OCI-M1 (cell line): ENCODE measurements around the gene ZNF341.
"Not testable (repeated sequence)": the region's sequence is repeated elsewhere in the genome, so short reads cannot be mapped to it uniquely, and the experiment has no call there.

Source experiments
- DNase-seq: peaks from one replicate; lab custom pipeline; 2025; lab: John Stamatoyannopoulos, UW

The ZNF341 gene

DNA sequence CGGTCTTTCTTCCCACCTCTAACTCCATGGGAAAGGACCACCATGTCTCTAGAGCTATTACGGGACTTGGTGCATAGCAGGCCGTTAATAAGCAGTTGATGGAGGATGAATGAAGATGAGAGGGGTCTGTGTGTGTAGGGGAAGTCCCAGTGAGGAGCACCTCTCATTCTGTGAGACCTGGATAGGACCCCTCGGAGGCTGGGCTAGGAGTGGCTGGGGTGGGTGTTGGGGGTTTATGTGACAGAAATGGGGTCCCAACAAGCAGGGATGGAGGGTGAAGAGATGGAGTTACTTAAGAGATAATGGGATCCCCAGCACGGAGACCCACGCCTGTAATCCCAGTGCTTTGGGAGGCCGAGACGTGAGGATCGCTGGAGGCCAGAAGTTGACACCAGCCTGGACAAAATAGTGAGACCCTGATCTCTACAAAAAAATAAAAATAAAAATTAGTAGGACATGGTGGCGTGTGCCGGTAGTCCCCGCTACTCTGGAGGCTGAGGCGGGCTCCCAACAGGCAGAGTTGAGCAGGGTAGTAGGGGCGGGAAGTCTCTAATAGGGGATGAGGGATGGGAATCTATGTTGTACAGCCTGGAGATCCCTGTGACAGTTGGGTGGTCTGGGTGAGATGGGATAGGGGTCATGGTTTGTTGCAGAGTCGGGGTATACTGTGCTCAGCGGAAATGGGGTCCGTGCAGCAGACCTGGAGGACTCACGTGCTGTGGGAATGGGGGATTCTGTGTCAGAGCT, 677 bp upstream of the ZNF341 start:
- no peak for DNase-seq

DNA sequence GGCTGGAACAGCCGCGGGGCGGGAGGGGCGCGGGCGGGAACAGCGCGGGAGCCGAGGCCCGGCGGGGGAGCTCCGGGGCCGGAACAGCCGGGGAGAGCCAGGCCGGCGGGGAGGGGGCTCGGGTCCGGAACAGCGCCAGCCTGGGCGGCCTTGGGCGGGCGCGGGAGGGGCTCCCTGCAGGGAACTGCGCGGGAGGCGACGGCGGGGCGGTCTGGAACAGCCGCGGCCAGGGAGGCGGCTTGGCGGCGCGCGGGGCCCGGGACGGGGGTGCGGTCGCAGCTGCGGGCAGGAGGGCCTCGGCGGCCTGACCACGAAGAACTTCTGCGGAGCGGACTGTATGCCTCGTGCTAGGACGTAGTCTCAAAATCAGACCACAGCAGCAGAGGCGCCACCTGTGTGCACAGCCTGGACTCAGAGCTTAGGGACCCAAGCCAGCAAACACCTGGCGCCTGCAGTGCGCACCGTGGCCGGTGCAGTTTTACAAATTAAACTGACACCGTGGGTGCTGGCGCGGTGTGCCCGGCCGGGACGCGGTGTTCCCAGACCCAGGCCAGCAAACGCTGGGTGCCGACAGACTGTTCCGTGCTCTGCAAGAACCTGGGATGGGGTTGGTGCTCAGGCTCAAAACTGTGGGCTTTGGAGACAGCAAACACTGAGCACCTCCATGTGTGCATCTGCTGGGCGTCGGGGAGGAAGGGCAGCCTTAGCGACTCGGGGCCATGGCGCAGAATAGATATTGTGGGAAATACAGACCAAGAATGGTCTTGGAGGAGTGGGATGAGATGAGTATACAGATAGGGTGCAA, 572 bp downstream of the ZNF341 start:
- peak; percentile 97 for DNase-seq

DNA sequence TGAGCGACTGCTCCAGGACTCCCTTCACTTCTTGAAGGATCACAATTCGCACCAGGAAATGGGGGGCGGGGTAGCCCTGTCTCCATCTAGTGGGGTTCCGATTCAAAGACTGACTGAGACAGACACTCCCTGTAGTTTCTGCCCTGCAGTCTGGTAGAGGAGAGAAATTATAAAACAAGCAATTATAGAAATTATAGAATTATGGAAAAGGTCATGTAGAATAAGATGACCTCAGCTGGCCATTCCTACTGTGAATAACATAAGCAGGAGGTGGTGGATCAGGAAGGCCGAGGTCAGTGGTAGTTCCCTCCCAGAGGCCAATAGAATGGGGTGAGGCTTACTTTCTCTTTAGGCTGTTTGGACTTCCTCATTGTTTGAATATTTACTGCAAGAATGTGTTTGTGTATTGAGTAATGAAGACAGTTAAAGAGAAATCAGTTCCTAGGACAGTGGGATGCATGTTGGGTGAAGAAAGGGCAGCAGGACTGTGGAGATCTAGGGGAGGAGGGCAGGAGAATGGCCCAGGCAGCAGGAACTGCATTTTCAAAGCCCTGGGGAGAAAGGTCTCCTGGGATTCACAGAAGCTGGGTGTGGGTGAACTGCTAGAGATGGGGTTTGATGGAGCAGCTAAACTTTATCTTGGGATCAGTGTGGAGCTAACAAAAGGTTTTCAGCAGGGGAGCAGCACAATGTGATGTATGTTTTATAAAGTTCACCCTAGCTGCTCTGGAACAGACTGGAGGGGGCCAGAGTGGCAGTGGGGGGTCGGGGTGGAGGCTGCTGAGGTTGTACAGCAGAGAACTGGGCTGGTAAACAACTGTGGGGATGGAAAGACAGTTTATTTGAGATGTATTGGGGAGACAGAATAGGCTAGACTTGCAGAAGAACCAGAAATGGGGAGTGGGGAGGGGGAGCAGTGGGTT, 2.1 kb downstream of the ZNF341 start:
- DNase-seq: peak; percentile 83

DNA sequence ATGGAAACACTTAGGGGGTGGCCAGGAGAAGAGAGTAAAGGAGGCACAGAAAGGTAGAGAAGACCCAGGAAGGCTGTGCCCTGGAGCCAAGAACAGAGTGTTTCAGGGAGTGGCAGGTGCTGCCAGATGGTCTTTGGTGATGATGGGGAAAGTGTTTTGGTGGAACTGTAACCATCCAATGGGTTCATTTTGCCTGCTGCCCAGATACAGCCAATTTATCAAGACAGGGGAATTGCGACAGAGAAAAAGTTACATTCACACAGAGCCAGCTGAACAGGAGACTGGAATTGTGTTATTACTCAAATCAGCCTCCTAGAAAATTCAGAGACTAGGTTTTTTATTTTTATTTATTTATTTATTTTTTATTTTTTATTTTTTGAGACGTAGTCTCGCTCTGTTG, 5.2 kb downstream of the ZNF341 start:
- no peak for DNase-seq

DNA sequence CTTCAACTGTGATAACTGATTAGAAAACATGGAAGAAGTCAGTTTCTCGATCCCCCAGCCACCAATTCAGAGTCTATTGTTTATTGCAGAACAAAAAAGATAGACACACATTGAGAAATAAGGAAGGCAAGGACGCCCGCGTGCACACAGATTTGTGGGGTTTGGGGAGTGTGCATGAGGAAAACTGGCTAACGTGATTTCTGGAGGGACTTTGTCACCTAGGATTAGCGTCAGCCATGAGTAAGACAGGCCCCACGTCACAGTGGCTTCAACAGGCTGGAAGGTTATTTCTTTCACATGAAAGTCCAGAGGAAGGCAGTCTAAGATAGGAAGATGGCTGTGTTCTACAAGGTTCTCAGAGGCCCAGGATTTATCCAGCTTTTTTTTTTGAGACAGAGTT, 7.7 kb downstream of the ZNF341 start:
- DNase-seq: no peak

DNA sequence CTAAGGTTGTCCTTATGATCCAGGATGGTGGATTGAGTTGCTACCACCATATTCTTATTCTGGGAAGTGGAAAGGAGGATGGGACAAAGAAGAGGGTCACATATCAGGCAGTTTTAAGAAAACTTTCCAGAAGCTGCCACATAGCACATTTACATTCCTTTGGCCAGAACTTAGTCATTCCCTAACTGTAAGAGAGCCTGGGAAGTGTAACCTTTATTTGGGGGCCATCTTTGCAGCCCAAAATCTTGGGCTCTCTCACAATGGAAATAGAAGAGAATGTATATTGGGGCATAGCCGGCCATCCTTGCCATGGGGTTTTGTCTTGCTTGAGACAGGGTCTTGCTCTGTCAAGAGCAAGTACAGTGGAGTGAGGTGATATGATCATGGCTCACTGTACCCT, 8.4 kb downstream of the ZNF341 start:
- DNase-seq: no peak

DNA sequence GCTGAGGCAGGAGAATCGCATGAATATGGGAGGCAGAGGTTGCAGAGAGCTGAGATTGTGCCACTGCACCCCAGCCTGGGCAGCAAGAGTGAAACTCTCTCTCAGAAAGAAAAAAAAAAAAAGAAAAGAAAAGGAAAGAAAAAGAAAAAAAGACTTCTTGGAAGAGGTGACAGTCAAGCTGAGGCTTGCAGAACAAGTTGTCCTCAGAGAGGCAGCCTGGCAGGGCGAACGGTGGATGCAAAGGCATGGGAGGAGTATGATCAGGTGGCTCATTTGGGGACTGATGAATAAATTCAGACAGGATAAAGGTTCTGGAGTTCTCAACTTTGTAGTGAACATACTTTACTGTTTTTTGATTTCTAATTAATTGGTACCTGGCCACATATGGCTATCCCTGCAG, 12.4 kb downstream of the ZNF341 start:
- DNase-seq: no peak

DNA sequence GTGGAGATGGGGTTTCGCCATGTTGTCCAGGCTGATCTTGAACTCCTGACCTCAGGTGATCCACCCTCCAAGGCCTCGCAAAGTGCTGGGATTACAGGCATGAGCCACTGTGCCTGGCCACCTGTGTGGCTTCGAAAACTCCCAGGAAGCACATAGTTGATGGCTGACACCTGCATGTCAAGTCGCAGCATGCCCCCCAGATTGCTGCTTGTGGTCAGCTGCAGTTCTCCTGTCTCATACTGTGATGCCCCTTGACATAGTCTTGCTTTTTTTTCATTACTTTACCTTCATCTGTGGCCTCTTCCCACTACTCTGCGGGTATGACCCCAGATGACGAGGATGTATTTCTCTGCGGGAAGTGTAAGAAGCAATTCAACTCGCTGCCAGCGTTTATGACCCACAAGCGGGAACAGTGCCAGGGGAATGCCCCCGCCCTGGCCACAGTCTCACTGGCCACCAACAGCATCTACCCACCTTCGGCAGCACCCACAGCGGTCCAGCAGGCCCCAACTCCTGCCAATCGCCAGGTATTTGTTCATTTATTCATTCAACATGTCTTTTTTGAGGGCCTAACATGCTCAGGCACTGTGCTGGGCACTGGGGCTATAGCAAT, 13.1 kb downstream of the ZNF341 start:
- DNase-seq: no peak

DNA sequence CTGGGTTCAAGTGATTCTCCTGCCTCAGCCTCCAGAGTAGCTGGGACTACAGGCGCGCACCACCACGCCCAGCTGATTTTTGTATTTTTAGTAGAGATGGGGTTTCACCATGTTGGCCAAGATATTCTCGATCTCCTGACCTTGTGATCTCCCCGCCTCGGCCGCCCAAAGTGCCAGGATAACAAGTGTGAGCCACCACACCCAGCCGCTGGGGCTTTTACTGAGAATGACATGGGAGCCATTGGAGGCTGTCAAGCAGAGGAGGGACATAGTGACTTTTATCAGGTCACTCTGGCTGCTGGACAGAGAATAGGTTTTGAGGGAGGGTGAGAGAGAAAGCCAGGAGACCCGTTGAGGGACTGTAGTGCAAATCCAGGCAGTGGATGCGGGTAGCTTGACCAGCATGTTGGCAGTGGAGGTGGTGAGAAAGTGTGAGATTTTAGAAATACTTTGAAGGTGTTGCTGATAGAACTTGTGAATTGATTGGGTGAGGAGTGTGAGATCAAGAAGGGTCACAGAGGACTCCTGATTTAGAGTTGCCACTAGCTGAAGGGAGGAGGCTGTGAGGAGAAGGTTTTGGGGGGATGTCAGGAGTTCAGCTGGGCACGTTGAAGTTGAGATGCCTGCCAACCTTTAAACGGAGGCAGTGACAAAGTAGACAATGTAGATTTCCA, 14.7 kb downstream of the ZNF341 start:
- no peak for DNase-seq

DNA sequence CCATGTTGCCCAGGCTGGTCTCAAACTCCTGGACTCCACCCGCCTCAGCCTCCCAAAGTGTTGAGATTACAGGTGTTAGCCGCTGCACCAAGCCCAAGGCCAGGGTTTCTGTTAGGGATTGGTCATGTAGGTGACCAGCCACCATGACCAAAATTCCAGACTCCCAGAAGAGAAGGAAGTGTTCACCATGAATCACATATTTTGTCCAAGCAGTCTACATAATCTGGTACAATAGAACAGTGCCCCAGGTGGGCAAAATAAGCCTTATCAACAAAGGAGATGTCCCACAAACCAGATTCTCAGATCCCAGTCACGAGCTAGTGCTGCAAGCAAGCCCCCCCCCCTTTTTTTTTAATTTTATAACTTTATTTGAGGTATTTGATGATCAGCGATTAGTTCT, 20.0 kb downstream of the ZNF341 start:
- no peak for DNase-seq

DNA sequence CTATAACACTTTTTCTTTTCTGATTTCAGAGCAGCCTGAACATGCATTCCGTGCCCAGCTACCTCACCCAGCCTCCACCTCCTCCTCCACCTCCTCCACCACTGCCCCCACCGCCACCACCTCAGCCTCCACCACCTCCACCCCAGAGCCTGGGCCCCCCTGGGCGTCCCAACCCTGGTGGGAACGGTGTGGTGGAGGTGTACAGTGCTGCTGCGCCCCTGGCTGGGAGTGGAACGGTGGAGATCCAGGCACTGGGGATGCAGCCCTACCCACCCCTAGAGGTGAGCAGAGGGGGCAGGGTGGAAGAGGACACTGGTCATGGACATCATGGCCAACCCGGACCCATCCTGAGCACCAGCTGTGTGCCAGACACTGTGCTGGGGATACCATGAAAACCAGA, 21.3 kb downstream of the ZNF341 start:
- no peak for DNase-seq

DNA sequence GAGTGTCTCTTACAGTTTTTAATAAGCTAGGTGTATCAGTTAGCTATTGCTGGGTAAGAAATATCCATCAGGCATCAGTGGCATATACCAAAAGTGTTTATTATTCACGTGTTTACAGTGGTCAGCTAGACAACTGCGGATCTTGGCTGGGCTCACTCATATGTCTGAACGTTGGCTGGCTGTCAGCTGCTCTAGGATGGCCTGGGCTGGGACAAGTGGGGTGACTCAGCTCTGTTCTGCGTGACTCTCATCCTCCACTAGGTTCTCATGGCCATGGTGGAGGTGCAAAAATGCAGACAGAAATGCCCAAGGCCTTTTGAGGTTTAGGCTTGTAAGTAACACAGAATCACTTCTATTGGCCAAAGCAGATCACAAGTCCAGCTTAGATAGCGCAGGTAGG, 22.0 kb downstream of the ZNF341 start:
- no peak for DNase-seq

DNA sequence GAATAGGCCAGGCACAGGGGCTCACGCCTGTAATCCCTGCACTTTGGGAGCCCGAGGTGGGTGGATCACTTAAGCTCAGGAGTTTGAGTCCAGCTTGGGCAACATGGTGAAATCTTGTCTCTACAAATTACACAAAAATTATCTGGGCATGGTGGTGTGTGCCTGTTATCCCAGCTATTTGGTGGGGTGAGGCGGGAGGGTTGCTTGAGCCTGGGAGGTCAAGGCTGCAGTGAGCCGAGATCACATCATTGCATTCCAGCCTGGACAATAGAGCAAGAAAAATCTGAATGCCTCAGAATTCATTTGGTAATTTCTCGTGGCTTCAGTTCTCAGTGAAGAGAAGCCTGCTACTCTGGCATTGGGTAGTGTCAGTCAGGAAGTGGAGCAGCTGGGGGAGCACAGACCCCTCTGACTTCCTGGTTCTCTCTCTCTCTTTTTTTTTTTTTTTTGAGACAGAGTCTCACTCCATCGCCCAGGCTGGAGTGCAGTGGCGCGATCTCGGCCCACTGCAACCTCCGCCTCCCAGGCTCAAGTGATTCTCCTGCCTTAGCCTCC, 24.2 kb downstream of the ZNF341 start:
- not testable (repeated sequence) for DNase-seq

DNA sequence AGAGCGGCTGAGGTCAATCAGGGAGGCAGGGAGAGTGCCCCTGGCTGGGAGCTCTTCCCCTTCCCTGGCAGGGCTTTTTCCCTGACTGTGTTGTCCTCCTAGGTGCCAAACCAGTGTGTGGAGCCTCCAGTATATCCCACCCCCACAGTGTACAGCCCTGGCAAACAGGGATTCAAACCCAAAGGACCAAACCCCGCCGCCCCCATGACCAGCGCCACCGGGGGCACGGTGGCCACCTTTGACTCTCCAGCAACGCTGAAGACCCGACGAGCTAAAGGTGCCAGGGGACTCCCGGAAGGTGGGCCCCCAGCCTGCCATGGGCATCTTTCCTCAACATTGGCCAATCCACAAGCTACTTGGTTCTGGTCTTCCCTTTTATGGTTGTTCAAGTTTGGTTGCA, 25.2 kb downstream of the ZNF341 start:
- DNase-seq: no peak

DNA sequence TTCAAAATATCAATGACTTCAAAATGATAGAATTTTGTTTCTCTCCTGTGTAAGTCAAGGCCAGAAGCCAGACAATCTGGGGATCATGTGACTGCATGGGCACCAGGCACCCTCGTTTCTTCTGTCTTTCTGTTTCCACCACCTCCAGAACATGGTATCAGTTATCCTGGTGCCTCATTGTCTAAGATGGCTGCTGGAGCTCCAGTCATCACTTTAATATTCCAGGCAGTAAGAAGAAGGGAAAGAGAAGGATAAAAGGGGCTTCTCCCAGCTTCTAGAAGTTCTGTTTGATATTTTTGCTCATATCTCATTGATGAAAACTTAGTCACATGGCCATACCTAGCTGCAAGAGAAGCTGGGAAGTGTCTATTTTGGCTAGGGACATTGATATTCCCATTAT, 25.7 kb downstream of the ZNF341 start:
- no peak for DNase-seq

DNA sequence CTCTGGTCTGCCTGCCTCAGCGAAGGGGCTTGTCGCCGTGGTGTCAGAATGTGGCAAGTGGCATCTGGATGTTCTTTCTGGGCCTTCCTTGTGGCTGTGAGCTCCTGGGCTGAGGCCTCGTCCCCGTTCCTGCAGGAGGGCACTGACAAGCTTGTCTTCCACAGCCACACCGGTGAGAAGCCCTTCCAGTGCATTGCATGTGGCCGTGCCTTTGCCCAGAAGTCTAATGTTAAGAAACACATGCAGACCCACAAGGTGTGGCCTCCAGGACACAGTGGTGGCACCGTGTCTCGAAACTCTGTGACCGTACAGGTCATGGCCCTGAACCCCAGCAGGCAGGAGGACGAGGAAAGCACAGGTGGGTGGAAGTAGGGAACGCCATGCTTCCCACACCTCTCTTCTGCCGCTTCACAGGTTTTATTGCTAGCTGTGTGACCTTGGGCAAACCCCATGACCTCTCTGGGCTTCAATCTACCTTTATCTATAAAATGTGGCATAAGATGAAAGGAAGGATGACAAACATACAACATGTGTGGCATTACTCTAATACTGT, 30.0 kb downstream of the ZNF341 start:
- DNase-seq: no peak

DNA sequence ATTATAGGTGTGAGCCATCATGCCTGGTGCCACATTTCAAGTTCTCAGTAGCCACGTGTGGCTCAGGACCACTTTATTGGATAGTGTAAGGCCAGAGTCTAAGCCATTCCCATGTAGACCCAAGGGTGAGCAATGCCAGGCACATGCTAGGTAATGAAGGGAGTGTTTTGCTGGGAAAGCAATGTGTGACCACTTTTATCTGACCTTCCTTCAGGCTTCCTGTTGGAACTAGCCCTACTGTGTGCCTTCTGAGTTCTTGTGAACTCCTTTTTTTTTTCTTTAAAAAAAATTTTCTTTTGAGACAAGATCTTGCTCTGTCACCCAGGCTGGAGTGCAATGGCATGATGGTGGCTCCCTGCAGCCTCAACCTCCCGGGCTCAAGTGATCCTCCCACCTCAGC, 33.3 kb downstream of the ZNF341 start:
- DNase-seq: no peak

DNA sequence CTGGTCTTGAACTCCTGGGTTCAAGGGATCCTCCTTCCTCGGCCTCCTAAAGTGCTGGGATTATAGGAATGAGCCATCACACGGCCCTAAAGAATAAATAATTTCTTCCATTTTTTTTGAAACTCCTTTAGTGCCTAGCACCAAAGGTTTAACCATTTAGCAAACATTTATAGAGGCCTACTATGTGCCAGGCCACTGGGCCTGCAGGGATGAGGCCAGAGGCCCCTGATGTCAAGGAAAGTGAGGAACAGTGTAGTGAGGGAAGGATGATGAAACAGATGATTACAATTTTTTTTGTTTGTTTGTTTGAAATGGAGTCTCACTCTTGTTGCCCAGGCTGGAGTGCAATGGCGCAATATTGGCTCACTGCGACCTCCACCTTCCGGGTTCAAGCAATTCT, 33.8 kb downstream of the ZNF341 start:
- DNase-seq: no peak

DNA sequence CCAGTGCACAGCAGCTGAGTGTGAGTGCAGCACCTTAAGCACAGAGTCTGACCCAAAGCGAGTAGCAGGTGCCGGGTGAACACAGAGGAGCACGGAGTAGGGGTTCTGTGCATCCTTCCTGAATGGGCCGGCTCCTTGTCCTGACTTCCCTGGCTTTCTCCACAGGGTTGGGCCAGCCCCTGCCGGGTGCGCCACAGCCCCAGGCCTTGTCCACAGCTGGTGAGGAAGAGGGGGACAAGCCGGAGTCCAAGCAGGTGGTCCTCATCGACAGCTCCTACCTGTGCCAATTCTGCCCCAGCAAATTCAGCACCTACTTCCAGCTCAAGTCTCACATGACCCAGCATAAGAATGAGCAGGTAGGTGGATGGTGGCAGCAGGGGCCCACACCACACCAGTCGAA, 34.9 kb downstream of the ZNF341 start:
- DNase-seq: no peak

DNA sequence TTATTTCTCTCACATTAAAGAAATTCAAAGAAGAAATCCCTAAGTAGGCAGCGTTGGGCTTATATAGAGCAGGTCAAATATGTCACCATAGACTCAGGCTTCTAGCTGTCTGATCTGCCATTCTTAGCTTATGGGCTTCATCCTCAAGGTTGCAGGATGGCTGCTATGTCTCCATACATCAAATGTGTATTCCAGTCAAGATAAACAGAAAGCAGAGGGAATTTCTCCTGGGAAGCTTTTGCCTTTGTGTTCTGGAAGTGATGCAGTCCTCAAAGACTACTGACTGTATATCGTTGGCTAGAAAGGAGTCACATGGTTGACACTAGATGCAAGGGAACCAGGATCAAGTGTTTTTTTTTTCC, 36.0 kb downstream of the ZNF341 start:
- DNase-seq: no peak

DNA sequence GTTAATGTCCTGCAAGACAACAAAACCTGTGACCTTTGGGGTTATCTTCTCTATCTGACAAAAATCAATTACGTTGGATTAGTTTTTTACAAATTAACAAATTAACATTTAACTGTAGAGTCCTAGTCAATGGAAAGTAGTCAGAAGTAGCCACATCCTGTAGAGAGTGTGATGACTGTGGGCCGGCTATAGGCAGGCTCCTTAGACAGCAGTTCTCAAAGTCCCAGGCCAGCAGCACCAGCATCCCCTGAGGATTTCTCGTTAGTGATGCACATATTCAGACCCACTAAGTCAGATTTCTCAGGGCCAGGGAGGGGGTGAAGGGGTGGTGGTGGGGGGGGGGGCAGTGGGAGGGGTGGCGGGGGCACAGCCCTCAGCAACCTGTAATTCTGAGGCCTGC, 37.2 kb downstream of the ZNF341 start:
- no peak for DNase-seq
